HCT116 (cell line): ENCODE results near the gene IL2RG. TPM values are rescaled to one million over a fixed set of nuclear protein-coding genes. Genes with fewer than 3 reads are reported as not detected.

Experiments
- ATAC-seq: fragments of 200-7000 bp; cut with Tn5 transposase; 2 replicates; pipeline ENCODE4 v1.9.1; 2020; ENCODE audit warnings: mild to moderate bottlenecking, moderate library complexity
- BruUV-seq: library from RNA; stranded (reverse); fragments of 400-500 nt; replicated peaks from 2 replicates; lab custom pipeline; 2021; lab: Mats Ljungman, UMichigan
- CTCF ChIA-PET: fragments of 300-600 bp; sonication (Branson Sonifier 250); formaldehyde crosslinking; loops from one replicate; lab custom pipeline; 2021; ENCODE audit warnings: antibody characterized with exemption; lab: Charles Lee
- POLR2A ChIA-PET: fragments of 300-600, 350-600 bp; sonication (Branson Sonifier 250); formaldehyde crosslinking; loops from one replicate; lab custom pipeline; 2021; ENCODE audit warnings: antibody characterized with exemption; lab: Charles Lee
- RAD21 ChIA-PET, 2 experiments: fragments of 300-600 bp; sonication (Branson Sonifier 250); formaldehyde crosslinking; loops; one replicate each; lab custom pipeline; 2023; ENCODE audit warnings: low total read pairs in 2 of 2; ENCODE audit not compliant: uncharacterized antibody in 2 of 2, unreplicated experiment in 2 of 2, low non-redundant PET in 1 of 2; lab: Charles Lee
- DNase-seq: peaks from one replicate; pipeline ENCODE4 v3.0.0-alpha.2; 2010; ENCODE audit warnings: low read depth, low spot score
- H2AFZ ChIP-seq: fragments of 200-600 bp; shearing (Covaris generic), sonication (generic); 2 replicates; pipeline ENCODE4 v1.6.1; 2017; ENCODE audit warnings: low read depth, mixed run types, mixed read lengths, antibody characterized with exemption, low read length; ENCODE audit not compliant: poor library complexity, severe bottlenecking
- H3K27ac ChIP-seq: 2 replicates; pipeline ENCODE4 v1.5.1; 2012; ENCODE audit warnings: low read depth, low read length
- H3K27me3 ChIP-seq: fragments of 200-600 bp; sonication (generic); 2 replicates; pipeline ENCODE4 v1.6.1; 2016; ENCODE audit warnings: mixed run types, low read length, mixed read lengths; ENCODE audit not compliant: insufficient read depth
- H3K36me3 ChIP-seq, 2 experiments: fragments of 200-500 bp in 1 of 2; fragments of 200-600 bp in 1 of 2; sonication (Bioruptor generic) in 1 of 2; sonication (generic) in 1 of 2; 2 replicates each; pipeline versions ENCODE4 v1.5.1 to v1.6.1; 2014 to 2016; ENCODE audit warnings: low read length in 2 of 2, inconsistent platforms in 1 of 2, mixed read lengths in 1 of 2, mixed run types in 1 of 2; ENCODE audit not compliant: insufficient read depth in 2 of 2, control insufficient read depth in 1 of 2
- H3K4me1 ChIP-seq, 2 experiments: fragments of 200-600 bp in 1 of 2; sonication (generic) in 1 of 2; 2 replicates each; pipeline versions ENCODE4 v1.5.1 to v1.6.1; 2012 to 2017; ENCODE audit warnings: low read length in 2 of 2, inconsistent platforms in 1 of 2, mild to moderate bottlenecking in 1 of 2, mixed read lengths in 1 of 2, mixed run types in 1 of 2, moderate library complexity in 1 of 2; ENCODE audit not compliant: insufficient read depth in 2 of 2, control insufficient read depth in 1 of 2
- H3K4me2 ChIP-seq: fragments of 200-600 bp; sonication (generic); 2 replicates; pipeline ENCODE4 v1.6.1; 2017; ENCODE audit warnings: mixed run types, low read length, mixed read lengths
- H3K4me3 ChIP-seq, 2 experiments: fragments of 200-600 bp in 1 of 2; sonication (generic) in 1 of 2; replicated peaks in 1 of 2; 2 replicates each; pipeline ENCODE4 v1.5.1; 2011 to 2016; ENCODE audit warnings: low read length in 2 of 2, control low read depth in 1 of 2, low read depth in 1 of 2, mild to moderate bottlenecking in 1 of 2, mixed read lengths in 1 of 2, mixed run types in 1 of 2
- H3K79me2 ChIP-seq: fragments of 200-600 bp; sonication (generic); 2 replicates; pipeline ENCODE4 v1.6.1; 2017; ENCODE audit warnings: mild to moderate bottlenecking, mixed run types, low read length, moderate library complexity, mixed read lengths; ENCODE audit not compliant: insufficient read depth
- H3K9ac ChIP-seq: fragments of 200-600 bp; sonication (generic); 2 replicates; pipeline ENCODE4 v1.6.1; 2016; ENCODE audit warnings: low read length, mixed read lengths
- H3K9me2 ChIP-seq: fragments of 200-600 bp; sonication (generic), shearing (Covaris generic); 2 replicates; pipeline ENCODE4 v1.6.1; 2017; ENCODE audit warnings: mixed run types, mild to moderate bottlenecking, moderate library complexity; ENCODE audit not compliant: insufficient read depth
- H3K9me3 ChIP-seq, 2 experiments: fragments of 200-500 bp in 1 of 2; fragments of 200-600 bp in 1 of 2; sonication (Bioruptor generic) in 1 of 2; sonication (generic) in 1 of 2; 2 replicates each; pipeline ENCODE4 v1.6.1; 2014 to 2017; ENCODE audit warnings: low read length in 2 of 2, mixed read lengths in 2 of 2, inconsistent platforms in 1 of 2, low read depth in 1 of 2, mild to moderate bottlenecking in 1 of 2, mixed run types in 1 of 2, moderate library complexity in 1 of 2; ENCODE audit not compliant: control insufficient read depth in 1 of 2, insufficient read depth in 1 of 2
- H4K20me1 ChIP-seq: fragments of 200-600 bp; sonication (generic), shearing (Covaris generic); 2 replicates; pipeline ENCODE4 v1.6.1; 2017; ENCODE audit warnings: mixed run types, mild to moderate bottlenecking, moderate library complexity; ENCODE audit not compliant: insufficient read depth
- ATF3 ChIP-seq: IDR thresholded peaks from 2 replicates; pipeline ENCODE4 v1.6.1; 2012
- CBX3 ChIP-seq: IDR thresholded peaks from 2 replicates; pipeline ENCODE4 v1.6.1; 2012; ENCODE audit warnings: low read depth
- CEBPB ChIP-seq: IDR thresholded peaks from 2 replicates; pipeline ENCODE4 v1.6.1; 2012; ENCODE audit warnings: low read depth
- CTCF ChIP-seq, 3 experiments: fragments of 200-600 bp in 1 of 3; sonication (generic) in 1 of 3; IDR thresholded peaks in 2 of 3; conservative IDR thresholded peaks in 1 of 3; 2 replicates each; pipeline ENCODE4 v1.5.1; 2012 to 2017; ENCODE audit warnings: low read depth in 2 of 3, low read length in 2 of 3, antibody characterized with exemption in 1 of 3, borderline replicate concordance in 1 of 3, control low read depth in 1 of 3, mild to moderate bottlenecking in 1 of 3, mixed read lengths in 1 of 3, mixed run types in 1 of 3, moderate library complexity in 1 of 3; ENCODE audit not compliant: insufficient read depth in 1 of 3
- EGR1 ChIP-seq: IDR thresholded peaks from 2 replicates; pipeline ENCODE4 v1.6.1; 2012; ENCODE audit warnings: low read depth
- ELF1 ChIP-seq: IDR thresholded peaks from 2 replicates; pipeline ENCODE4 v1.6.1; 2012; ENCODE audit warnings: low read depth, borderline replicate concordance
- EZH2 ChIP-seq: fragments of 200-600 bp; sonication (generic); IDR thresholded peaks from 2 replicates; pipeline ENCODE4 v1.6.1; 2017; ENCODE audit warnings: antibody characterized with exemption, mixed run types
- EZH2phosphoT487 ChIP-seq: fragments of 200-600 bp; IDR thresholded peaks from 2 replicates; pipeline ENCODE4 v1.6.1; 2018; ENCODE audit warnings: antibody characterized with exemption, borderline replicate concordance
- FOSL1 ChIP-seq: IDR thresholded peaks from 2 replicates; pipeline ENCODE4 v1.6.1; 2012; ENCODE audit warnings: low read depth
- SP1 ChIP-seq: IDR thresholded peaks from 2 replicates; pipeline ENCODE4 v1.6.1; 2012; ENCODE audit warnings: low read depth
- TCF7L2 ChIP-seq: IDR thresholded peaks from 2 replicates; pipeline ENCODE4 v1.7.0; 2011; ENCODE audit warnings: borderline replicate concordance, inconsistent platforms; ENCODE audit not compliant: insufficient read depth, insufficient read length; ENCODE audit errors: extremely low read depth
- YY1 ChIP-seq: IDR thresholded peaks from 2 replicates; pipeline ENCODE4 v1.6.1; 2011; ENCODE audit warnings: low read length, low read depth, moderate library complexity, mild to moderate bottlenecking; ENCODE audit not compliant: insufficient replicate concordance; ENCODE audit errors: extremely low read depth
- ZBTB33 ChIP-seq: IDR thresholded peaks from 2 replicates; pipeline ENCODE4 v1.6.1; 2011; ENCODE audit warnings: mild to moderate bottlenecking, low read length, moderate library complexity; ENCODE audit not compliant: insufficient replicate concordance; ENCODE audit errors: extremely low read depth
- ZFX ChIP-seq: fragments of 450-650 bp; IDR thresholded peaks from 2 replicates; pipeline ENCODE4 v1.6.1; 2017
- ZNF274 ChIP-seq: fragments of 200-500 bp; sonication (Bioruptor generic); IDR thresholded peaks from 2 replicates; pipeline ENCODE4 v1.6.1; 2014; ENCODE audit warnings: mild to moderate bottlenecking, low read depth, low read length, inconsistent platforms
- intact Hi-C: fragments of 100-400 bp; cut with micrococcal nuclease; formaldehyde crosslinking; loops from 2 replicates; pipeline ENCODE4 v1.10.0; 2022
- total RNA-seq: library from RNA; stranded (reverse); gene quantifications from one replicate; pipeline ENCODE4 v1.2.1, GENCODE V29; 2021; ENCODE audit not compliant: unreplicated experiment

IL2RG gene
- total RNA-seq, 1 experiment from 2014 or later, result 0.64 TPM

GRCh38 chrX:71099736-71100135, 11.6 kb downstream of the IL2RG start (continued):
- no peak for TF ChIP-seq ZNF274
- TF ChIP-seq CBX3, result no peak
- TF ChIP-seq ZFX, result no peak
- no peak for TF ChIP-seq EGR1
- no peak for TF ChIP-seq EZH2
- no peak for TF ChIP-seq ATF3
- no peak for TF ChIP-seq SP1

- ChIA-PET CTCF (no interaction called here), POLR2A (no interaction called here), RAD21 (no interaction called here)
- Histone ChIP-seq H3K79me2 (no peaks in the 10 kb centered on the region), H3K27me3 (no peaks in the 10 kb centered on the region), H3K4me3 (no peak overlapping the region), H3K9ac (no peak overlapping the region), H2AFZ (no peak overlapping the region), H4K20me1 (no peaks in the 10 kb centered on the region), H3K9me3 (no peaks in the 10 kb centered on the region), H3K27ac (no peak overlapping the region), H3K4me1 (peaks cover 0 to 14% of the 10 kb centered on the region in 2 experiments; a peak in 2 of 4 replicates), H3K36me3 (no peaks in the 10 kb centered on the region), H3K4me2 (no peak overlapping the region), H3K9me2 (no peaks in the 10 kb centered on the region)
- BruUV-seq, result no TSS peak
- intact Hi-C loops, result loop anchor here (5.0 kb wide), 1 partner anchor 78 kb away; no protein-coding TSS in a partner anchor
- no peak for TF ChIP-seq CEBPB
- TF ChIP-seq ELF1, result no peak
- no peak for TF ChIP-seq EGR1
- no peak for TF ChIP-seq TCF7L2
- TF ChIP-seq ZBTB33, result no peak
- no peak for TF ChIP-seq YY1
- TF ChIP-seq FOSL1, result no peak
- no peak for TF ChIP-seq CTCF (IDR thresholded peaks at IDR 0.05 in 2 of 3, conservative IDR thresholded peaks at IDR 0.05 in 1 of 3; ENCODE audit: borderline replicate concordance in 1 of 3, insufficient read depth in 1 of 3, low read depth in 2 of 3, low read length in 2 of 3)
- TF ChIP-seq CBX3, result no peak
- no peak for TF ChIP-seq SP1
- TF ChIP-seq ATF3, result no peak
- TF ChIP-seq EZH2phosphoT487, result no peak
- ATAC-seq, result no peak
- DNase-seq, result no peak
These were observed 12.3 kb downstream of the IL2RG start for GRCh38 chrX:71098951-71099506.
